HEK293 (cell line): ENCODE data around the gene SLC35G6.

ENCODE experiments used
- FEZF1 ChIP-seq: fragments of 450-650 bp; formaldehyde crosslinking; IDR thresholded peaks from 2 replicates; pipeline ENCODE4 v1.5.1; 2016; ENCODE audit warnings: missing biosample characterization, missing genetic modification characterization
- GLIS1 ChIP-seq: fragments of 450-650 bp; formaldehyde crosslinking; IDR thresholded peaks from 2 replicates; pipeline ENCODE4 v1.5.1; 2016; ENCODE audit warnings: missing biosample characterization, missing genetic modification characterization
- KLF8 ChIP-seq: fragments of 450-650 bp; formaldehyde crosslinking; IDR thresholded peaks from 2 replicates; pipeline ENCODE4 v1.5.1; 2016; ENCODE audit warnings: missing biosample characterization, missing genetic modification characterization
- PRDM1 ChIP-seq: fragments of 450-650 bp; formaldehyde crosslinking; IDR thresholded peaks from 2 replicates; pipeline ENCODE4; 2016; ENCODE audit warnings: missing biosample characterization, missing genetic modification characterization
- REPIN1 ChIP-seq: fragments of 450-650 bp; formaldehyde crosslinking; IDR thresholded peaks from 2 replicates; pipeline ENCODE4 v1.5.1; 2017; ENCODE audit warnings: missing biosample characterization, missing genetic modification characterization, low read depth
- SCRT2 ChIP-seq: fragments of 450-650 bp; formaldehyde crosslinking; IDR thresholded peaks from 2 replicates; pipeline ENCODE4 v1.5.1; 2016; ENCODE audit warnings: missing biosample characterization, missing genetic modification characterization
- YY2 ChIP-seq: fragments of 450-650 bp; formaldehyde crosslinking; IDR thresholded peaks from 2 replicates; pipeline ENCODE4 v1.5.1; 2016; ENCODE audit warnings: missing biosample characterization, missing genetic modification characterization
- ZFP37 ChIP-seq: fragments of 450-650 bp; formaldehyde crosslinking; IDR thresholded peaks from 2 replicates; pipeline ENCODE4 v1.5.1; 2016; ENCODE audit warnings: missing biosample characterization, missing genetic modification characterization
- ZFP69B ChIP-seq: fragments of 450-650 bp; formaldehyde crosslinking; IDR thresholded peaks from 2 replicates; pipeline ENCODE4 v1.5.1; 2016; ENCODE audit warnings: missing biosample characterization, missing genetic modification characterization
- ZNF10 ChIP-seq: fragments of 450-650 bp; formaldehyde crosslinking; IDR thresholded peaks from 2 replicates; pipeline ENCODE4 v1.5.1; 2017; ENCODE audit warnings: missing biosample characterization, missing genetic modification characterization
- ZNF19 ChIP-seq: fragments of 450-650 bp; formaldehyde crosslinking; IDR thresholded peaks from 2 replicates; pipeline ENCODE4; 2016; ENCODE audit warnings: missing biosample characterization, missing genetic modification characterization, low read depth
- ZNF214 ChIP-seq: fragments of 450-650 bp; formaldehyde crosslinking; IDR thresholded peaks from 2 replicates; pipeline ENCODE4 v1.5.1; 2017; ENCODE audit warnings: missing biosample characterization, mild to moderate bottlenecking, missing genetic modification characterization, borderline replicate concordance
- ZNF324 ChIP-seq: fragments of 450-650 bp; formaldehyde crosslinking; IDR thresholded peaks from 2 replicates; pipeline ENCODE4 v1.5.1; 2016; ENCODE audit warnings: missing biosample characterization, missing genetic modification characterization
- ZNF341 ChIP-seq: fragments of 450-650 bp; formaldehyde crosslinking; IDR thresholded peaks from 2 replicates; pipeline ENCODE4; 2016; ENCODE audit warnings: low read depth, missing biosample characterization, missing genetic modification characterization
- ZNF391 ChIP-seq: fragments of 450-650 bp; formaldehyde crosslinking; IDR thresholded peaks from 2 replicates; pipeline ENCODE4 v1.5.1; 2016; ENCODE audit warnings: low read depth, missing biosample characterization, missing genetic modification characterization, borderline replicate concordance
- ZNF629 ChIP-seq: fragments of 450-650 bp; formaldehyde crosslinking; IDR thresholded peaks from 2 replicates; pipeline ENCODE4 v1.5.1; 2017; ENCODE audit warnings: missing biosample characterization, missing genetic modification characterization
- ZNF747 ChIP-seq: fragments of 450-650 bp; formaldehyde crosslinking; IDR thresholded peaks from 2 replicates; pipeline ENCODE4 v1.5.1; 2016; ENCODE audit warnings: missing biosample characterization, missing genetic modification characterization
- TF ChIP-seq, protein P1 (sequence below): fragments of 450-650 bp; formaldehyde crosslinking; IDR thresholded peaks from 2 replicates; pipeline ENCODE4 v1.5.1; 2016; ENCODE audit warnings: missing biosample characterization, missing genetic modification characterization
- TF ChIP-seq, protein P2 (sequence below): fragments of 450-650 bp; formaldehyde crosslinking; IDR thresholded peaks from 2 replicates; pipeline ENCODE4 v1.5.1; 2016; ENCODE audit warnings: missing biosample characterization, missing genetic modification characterization
- TF ChIP-seq, protein P3 (sequence below): fragments of 450-650 bp; formaldehyde crosslinking; conservative IDR thresholded peaks from 2 replicates; pipeline ENCODE4 v1.5.1; 2016; ENCODE audit warnings: low read depth, missing biosample characterization, missing genetic modification characterization
- TF ChIP-seq, protein P4 (sequence below): fragments of 450-650 bp; formaldehyde crosslinking; conservative IDR thresholded peaks from 2 replicates; pipeline ENCODE4 v1.5.1; 2016; ENCODE audit warnings: low read depth, missing biosample characterization, missing genetic modification characterization
- TF ChIP-seq, protein P5 (sequence below): fragments of 450-650 bp; formaldehyde crosslinking; IDR thresholded peaks from 2 replicates; pipeline ENCODE4 v1.5.1; 2016; ENCODE audit warnings: missing biosample characterization, missing genetic modification characterization
- TF ChIP-seq, protein P6 (sequence below): fragments of 450-650 bp; formaldehyde crosslinking; IDR thresholded peaks from 2 replicates; pipeline ENCODE4 v1.5.1; 2016; ENCODE audit warnings: missing biosample characterization, missing genetic modification characterization, low read depth

The SLC35G6 gene

DNA sequence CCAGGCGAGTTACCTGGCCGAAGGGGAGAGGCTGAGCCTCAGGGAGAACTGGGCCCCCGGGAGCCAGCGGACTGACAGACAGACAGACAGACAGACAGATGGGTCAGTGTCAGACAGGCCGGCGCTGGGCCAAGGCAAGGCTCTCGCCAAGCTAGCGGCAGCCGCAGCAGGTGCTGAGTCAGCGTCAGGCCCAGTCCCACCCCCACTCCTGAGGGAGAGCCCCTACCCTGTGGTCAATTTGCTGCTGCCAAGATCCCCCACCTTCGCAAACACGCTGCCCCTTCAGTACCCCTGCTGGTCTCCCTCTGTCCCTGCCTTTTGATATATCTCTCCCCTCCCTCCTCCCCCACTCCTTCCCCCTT is 40.4 kb upstream of the SLC35G6 start (continued):
- TF ChIP-seq, protein P1, sequence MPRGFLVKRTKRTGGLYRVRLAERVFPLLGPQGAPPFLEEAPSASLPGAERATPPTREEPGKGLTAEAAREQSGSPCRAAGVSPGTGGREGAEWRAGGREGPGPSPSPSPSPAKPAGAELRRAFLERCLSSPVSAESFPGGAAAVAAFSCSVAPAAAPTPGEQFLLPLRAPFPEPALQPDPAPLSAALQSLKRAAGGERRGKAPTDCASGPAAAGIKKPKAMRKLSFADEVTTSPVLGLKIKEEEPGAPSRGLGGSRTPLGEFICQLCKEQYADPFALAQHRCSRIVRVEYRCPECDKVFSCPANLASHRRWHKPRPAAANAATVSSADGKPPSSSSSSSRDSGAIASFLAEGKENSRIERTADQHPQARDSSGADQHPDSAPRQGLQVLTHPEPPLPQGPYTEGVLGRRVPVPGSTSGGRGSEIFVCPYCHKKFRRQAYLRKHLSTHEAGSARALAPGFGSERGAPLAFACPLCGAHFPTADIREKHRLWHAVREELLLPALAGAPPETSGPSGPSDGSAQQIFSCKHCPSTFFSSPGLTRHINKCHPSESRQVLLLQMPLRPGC (tag by site-specific recombination), result no peak
- TF ChIP-seq ZNF214 (tag by site-specific recombination), result no peak
- TF ChIP-seq, protein P2, sequence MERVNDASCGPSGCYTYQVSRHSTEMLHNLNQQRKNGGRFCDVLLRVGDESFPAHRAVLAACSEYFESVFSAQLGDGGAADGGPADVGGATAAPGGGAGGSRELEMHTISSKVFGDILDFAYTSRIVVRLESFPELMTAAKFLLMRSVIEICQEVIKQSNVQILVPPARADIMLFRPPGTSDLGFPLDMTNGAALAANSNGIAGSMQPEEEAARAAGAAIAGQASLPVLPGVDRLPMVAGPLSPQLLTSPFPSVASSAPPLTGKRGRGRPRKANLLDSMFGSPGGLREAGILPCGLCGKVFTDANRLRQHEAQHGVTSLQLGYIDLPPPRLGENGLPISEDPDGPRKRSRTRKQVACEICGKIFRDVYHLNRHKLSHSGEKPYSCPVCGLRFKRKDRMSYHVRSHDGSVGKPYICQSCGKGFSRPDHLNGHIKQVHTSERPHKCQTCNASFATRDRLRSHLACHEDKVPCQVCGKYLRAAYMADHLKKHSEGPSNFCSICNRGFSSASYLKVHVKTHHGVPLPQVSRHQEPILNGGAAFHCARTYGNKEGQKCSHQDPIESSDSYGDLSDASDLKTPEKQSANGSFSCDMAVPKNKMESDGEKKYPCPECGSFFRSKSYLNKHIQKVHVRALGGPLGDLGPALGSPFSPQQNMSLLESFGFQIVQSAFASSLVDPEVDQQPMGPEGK, result peak; percentile 93
- TF ChIP-seq ZNF391, result 0 out of 2 replicates have a peak, but pooled peaks have one; percentile 28
- no peak for TF ChIP-seq ZNF10 (tag by site-specific recombination)
- no peak for TF ChIP-seq YY2 (tag by site-specific recombination)
- TF ChIP-seq, protein P3, sequence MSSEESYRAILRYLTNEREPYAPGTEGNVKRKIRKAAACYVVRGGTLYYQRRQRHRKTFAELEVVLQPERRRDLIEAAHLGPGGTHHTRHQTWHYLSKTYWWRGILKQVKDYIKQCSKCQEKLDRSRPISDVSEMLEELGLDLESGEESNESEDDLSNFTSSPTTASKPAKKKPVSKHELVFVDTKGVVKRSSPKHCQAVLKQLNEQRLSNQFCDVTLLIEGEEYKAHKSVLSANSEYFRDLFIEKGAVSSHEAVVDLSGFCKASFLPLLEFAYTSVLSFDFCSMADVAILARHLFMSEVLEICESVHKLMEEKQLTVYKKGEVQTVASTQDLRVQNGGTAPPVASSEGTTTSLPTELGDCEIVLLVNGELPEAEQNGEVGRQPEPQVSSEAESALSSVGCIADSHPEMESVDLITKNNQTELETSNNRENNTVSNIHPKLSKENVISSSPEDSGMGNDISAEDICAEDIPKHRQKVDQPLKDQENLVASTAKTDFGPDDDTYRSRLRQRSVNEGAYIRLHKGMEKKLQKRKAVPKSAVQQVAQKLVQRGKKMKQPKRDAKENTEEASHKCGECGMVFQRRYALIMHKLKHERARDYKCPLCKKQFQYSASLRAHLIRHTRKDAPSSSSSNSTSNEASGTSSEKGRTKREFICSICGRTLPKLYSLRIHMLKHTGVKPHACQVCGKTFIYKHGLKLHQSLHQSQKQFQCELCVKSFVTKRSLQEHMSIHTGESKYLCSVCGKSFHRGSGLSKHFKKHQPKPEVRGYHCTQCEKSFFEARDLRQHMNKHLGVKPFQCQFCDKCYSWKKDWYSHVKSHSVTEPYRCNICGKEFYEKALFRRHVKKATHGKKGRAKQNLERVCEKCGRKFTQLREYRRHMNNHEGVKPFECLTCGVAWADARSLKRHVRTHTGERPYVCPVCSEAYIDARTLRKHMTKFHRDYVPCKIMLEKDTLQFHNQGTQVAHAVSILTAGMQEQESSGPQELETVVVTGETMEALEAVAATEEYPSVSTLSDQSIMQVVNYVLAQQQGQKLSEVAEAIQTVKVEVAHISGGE (tag by site-specific recombination), result no peak
- TF ChIP-seq ZFP69B, result no peak
- no peak for TF ChIP-seq PRDM1 (tag by site-specific recombination)
- peak; percentile 33 for TF ChIP-seq GLIS1 (tag by site-specific recombination)
- no peak for TF ChIP-seq KLF8 (tag by site-specific recombination)
- peak; percentile 93 for TF ChIP-seq SCRT2 (tag by site-specific recombination)
- no peak for TF ChIP-seq ZNF341
- no peak for TF ChIP-seq ZNF747 (tag by site-specific recombination)
- TF ChIP-seq, protein P4, sequence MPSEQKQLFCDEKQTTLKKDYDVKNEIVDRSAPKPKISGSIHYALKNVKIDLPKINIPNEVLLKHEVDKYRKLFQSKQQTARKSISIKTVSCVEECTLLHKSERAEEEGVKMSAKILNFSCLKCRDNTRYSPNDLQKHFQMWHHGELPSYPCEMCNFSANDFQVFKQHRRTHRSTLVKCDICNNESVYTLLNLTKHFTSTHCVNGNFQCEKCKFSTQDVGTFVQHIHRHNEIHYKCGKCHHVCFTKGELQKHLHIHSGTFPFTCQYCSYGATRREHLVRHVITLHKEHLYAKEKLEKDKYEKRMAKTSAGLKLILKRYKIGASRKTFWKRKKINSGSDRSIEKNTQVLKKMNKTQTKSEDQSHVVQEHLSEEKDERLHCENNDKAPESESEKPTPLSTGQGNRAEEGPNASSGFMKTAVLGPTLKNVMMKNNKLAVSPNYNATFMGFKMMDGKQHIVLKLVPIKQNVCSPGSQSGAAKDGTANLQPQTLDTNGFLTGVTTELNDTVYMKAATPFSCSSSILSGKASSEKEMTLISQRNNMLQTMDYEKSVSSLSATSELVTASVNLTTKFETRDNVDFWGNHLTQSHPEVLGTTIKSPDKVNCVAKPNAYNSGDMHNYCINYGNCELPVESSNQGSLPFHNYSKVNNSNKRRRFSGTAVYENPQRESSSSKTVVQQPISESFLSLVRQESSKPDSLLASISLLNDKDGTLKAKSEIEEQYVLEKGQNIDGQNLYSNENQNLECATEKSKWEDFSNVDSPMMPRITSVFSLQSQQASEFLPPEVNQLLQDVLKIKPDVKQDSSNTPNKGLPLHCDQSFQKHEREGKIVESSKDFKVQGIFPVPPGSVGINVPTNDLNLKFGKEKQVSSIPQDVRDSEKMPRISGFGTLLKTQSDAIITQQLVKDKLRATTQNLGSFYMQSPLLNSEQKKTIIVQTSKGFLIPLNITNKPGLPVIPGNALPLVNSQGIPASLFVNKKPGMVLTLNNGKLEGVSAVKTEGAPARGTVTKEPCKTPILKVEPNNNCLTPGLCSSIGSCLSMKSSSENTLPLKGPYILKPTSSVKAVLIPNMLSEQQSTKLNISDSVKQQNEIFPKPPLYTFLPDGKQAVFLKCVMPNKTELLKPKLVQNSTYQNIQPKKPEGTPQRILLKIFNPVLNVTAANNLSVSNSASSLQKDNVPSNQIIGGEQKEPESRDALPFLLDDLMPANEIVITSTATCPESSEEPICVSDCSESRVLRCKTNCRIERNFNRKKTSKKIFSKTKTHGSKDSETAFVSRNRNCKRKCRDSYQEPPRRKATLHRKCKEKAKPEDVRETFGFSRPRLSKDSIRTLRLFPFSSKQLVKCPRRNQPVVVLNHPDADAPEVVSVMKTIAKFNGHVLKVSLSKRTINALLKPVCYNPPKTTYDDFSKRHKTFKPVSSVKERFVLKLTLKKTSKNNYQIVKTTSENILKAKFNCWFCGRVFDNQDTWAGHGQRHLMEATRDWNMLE (tag by site-specific recombination), result no peak
- no peak for TF ChIP-seq FEZF1 (tag by site-specific recombination)
- no peak; the same call in 1 of the 2 replicates for TF ChIP-seq ZNF324 (tag by site-specific recombination)
- TF ChIP-seq ZFP37 (tag by site-specific recombination), result no peak
- TF ChIP-seq, protein P5, sequence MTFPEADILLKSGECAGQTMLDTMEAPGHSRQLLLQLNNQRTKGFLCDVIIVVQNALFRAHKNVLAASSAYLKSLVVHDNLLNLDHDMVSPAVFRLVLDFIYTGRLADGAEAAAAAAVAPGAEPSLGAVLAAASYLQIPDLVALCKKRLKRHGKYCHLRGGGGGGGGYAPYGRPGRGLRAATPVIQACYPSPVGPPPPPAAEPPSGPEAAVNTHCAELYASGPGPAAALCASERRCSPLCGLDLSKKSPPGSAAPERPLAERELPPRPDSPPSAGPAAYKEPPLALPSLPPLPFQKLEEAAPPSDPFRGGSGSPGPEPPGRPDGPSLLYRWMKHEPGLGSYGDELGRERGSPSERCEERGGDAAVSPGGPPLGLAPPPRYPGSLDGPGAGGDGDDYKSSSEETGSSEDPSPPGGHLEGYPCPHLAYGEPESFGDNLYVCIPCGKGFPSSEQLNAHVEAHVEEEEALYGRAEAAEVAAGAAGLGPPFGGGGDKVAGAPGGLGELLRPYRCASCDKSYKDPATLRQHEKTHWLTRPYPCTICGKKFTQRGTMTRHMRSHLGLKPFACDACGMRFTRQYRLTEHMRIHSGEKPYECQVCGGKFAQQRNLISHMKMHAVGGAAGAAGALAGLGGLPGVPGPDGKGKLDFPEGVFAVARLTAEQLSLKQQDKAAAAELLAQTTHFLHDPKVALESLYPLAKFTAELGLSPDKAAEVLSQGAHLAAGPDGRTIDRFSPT, result peak; percentile 40; the same call in 1 of the 2 replicates
- TF ChIP-seq ZNF19, result no peak
- no peak for TF ChIP-seq REPIN1 (tag by site-specific recombination)
- TF ChIP-seq, protein P6, sequence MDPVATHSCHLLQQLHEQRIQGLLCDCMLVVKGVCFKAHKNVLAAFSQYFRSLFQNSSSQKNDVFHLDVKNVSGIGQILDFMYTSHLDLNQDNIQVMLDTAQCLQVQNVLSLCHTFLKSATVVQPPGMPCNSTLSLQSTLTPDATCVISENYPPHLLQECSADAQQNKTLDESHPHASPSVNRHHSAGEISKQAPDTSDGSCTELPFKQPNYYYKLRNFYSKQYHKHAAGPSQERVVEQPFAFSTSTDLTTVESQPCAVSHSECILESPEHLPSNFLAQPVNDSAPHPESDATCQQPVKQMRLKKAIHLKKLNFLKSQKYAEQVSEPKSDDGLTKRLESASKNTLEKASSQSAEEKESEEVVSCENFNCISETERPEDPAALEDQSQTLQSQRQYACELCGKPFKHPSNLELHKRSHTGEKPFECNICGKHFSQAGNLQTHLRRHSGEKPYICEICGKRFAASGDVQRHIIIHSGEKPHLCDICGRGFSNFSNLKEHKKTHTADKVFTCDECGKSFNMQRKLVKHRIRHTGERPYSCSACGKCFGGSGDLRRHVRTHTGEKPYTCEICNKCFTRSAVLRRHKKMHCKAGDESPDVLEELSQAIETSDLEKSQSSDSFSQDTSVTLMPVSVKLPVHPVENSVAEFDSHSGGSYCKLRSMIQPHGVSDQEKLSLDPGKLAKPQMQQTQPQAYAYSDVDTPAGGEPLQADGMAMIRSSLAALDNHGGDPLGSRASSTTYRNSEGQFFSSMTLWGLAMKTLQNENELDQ, result no peak
- no peak for TF ChIP-seq ZNF629 (tag by site-specific recombination)
